Neural cell (in vitro differentiated cells): Measurements from ENCODE around the gene GAREM1. TPM values are rescaled to one million over a fixed set of nuclear protein-coding genes. Genes with fewer than 3 reads are reported as not detected.

Source experiments
- H2AFZ ChIP-seq: fragments of 200-600, 300-800 bp; sonication (generic), shearing (Covaris generic); 2 replicates; pipeline ENCODE4 v1.6.0; 2014; ENCODE audit warnings: low read depth, mild to moderate bottlenecking, antibody characterized with exemption, low read length, moderate library complexity
- H3F3A ChIP-seq: fragments of 200-600 bp; shearing (Covaris generic); 2 replicates; pipeline ENCODE4 v1.6.1; 2016; ENCODE audit warnings: mild to moderate bottlenecking, moderate library complexity, mixed read lengths, antibody characterized with exemption, low read length; ENCODE audit not compliant: insufficient read depth, poor library complexity, severe bottlenecking
- H3K27ac ChIP-seq: fragments of 200-600, 300-800 bp; sonication (generic), shearing (Covaris generic); 2 replicates; pipeline ENCODE4 v1.5.1; 2014; ENCODE audit warnings: mild to moderate bottlenecking, low read length, moderate library complexity
- H3K27me3 ChIP-seq: fragments of 300-800, 200-600 bp; sonication (generic), shearing (Covaris generic); 2 replicates; pipeline ENCODE4 v1.6.0; 2014; ENCODE audit warnings: mild to moderate bottlenecking, low read depth, low read length, moderate library complexity; ENCODE audit not compliant: insufficient read depth
- H3K36me3 ChIP-seq: fragments of 300-800, 200-600 bp; sonication (generic), shearing (Covaris generic); 2 replicates; pipeline ENCODE4 v1.5.1; 2014; ENCODE audit warnings: mild to moderate bottlenecking, antibody characterized with exemption, low read length, moderate library complexity; ENCODE audit not compliant: insufficient read depth
- H3K4me2 ChIP-seq: fragments of 300-800, 200-600 bp; sonication (generic), shearing (Covaris generic); 2 replicates; pipeline ENCODE4 v1.6.0; 2014; ENCODE audit warnings: mild to moderate bottlenecking, low read length
- H3K4me3 ChIP-seq: fragments of 300-800, 200-600 bp; sonication (generic), shearing (Covaris generic); 2 replicates; pipeline ENCODE4 v1.5.1; 2014; ENCODE audit warnings: mild to moderate bottlenecking, low read length, moderate library complexity
- H3K79me2 ChIP-seq: fragments of 200-600 bp; shearing (Covaris generic); replicated peaks from 2 replicates; pipeline ENCODE4 v1.6.0; 2014; ENCODE audit warnings: mild to moderate bottlenecking, low read length, moderate library complexity; ENCODE audit not compliant: insufficient read depth
- H3K9ac ChIP-seq: fragments of 300-800, 200-600 bp; sonication (generic), shearing (Covaris generic); 2 replicates; pipeline ENCODE4 v1.6.1; 2016; ENCODE audit warnings: mild to moderate bottlenecking, low read length, mixed read lengths
- H3K9me2 ChIP-seq: fragments of 200-600 bp; shearing (Covaris generic); 2 replicates; pipeline ENCODE4 v1.6.1; 2016; ENCODE audit warnings: mild to moderate bottlenecking, low read length, mixed read lengths; ENCODE audit not compliant: insufficient read depth
- H3K9me3 ChIP-seq: fragments of 200-600, 300-800 bp; sonication (generic), shearing (Covaris generic); 2 replicates; pipeline ENCODE4 v1.6.1; 2016; ENCODE audit warnings: mild to moderate bottlenecking, mixed run types, low read length, moderate library complexity, mixed read lengths
- H4K20me1 ChIP-seq: fragments of 200-600 bp; shearing (Covaris generic); 2 replicates; pipeline ENCODE4 v1.6.1; 2016; ENCODE audit warnings: mild to moderate bottlenecking, mixed run types; ENCODE audit not compliant: insufficient read depth
- CTCF ChIP-seq: fragments of 450-650 bp; IDR thresholded peaks from 2 replicates; pipeline ENCODE4 v1.5.1; 2014; ENCODE audit warnings: antibody characterized with exemption, mild to moderate bottlenecking, moderate library complexity; ENCODE audit not compliant: poor library complexity, severe bottlenecking
- EP300 ChIP-seq: fragments of 450-650 bp; conservative IDR thresholded peaks from 2 replicates; pipeline ENCODE4 v1.6.1; 2014; ENCODE audit warnings: antibody characterized with exemption, mild to moderate bottlenecking, moderate library complexity; ENCODE audit not compliant: poor library complexity, severe bottlenecking
- EZH2 ChIP-seq: fragments of 200-600, 300-800 bp; shearing (Covaris generic), sonication (generic); IDR thresholded peaks from 2 replicates; pipeline ENCODE4 v1.6.1; 2014; ENCODE audit warnings: antibody characterized with exemption, low read length, borderline replicate concordance, mild to moderate bottlenecking; ENCODE audit not compliant: insufficient read depth, poor library complexity, severe bottlenecking
- MXI1 ChIP-seq: fragments of 450-650 bp; conservative IDR thresholded peaks from 2 replicates; pipeline ENCODE4 v1.6.1; 2014; ENCODE audit warnings: antibody characterized with exemption, mild to moderate bottlenecking; ENCODE audit not compliant: poor library complexity, severe bottlenecking
- POLR2AphosphoS5 ChIP-seq: IDR thresholded peaks from 2 replicates; pipeline ENCODE4 v1.6.1; 2012
- RAD21 ChIP-seq: fragments of 450-650 bp; conservative IDR thresholded peaks from 2 replicates; pipeline ENCODE4 v1.6.1; 2014; ENCODE audit warnings: antibody characterized with exemption, mild to moderate bottlenecking, moderate library complexity
- REST ChIP-seq: IDR thresholded peaks from 2 replicates; pipeline ENCODE4 v1.6.1; 2012; ENCODE audit warnings: borderline replicate concordance
- SMC3 ChIP-seq: fragments of 450-650 bp; conservative IDR thresholded peaks from 2 replicates; pipeline ENCODE4 v1.6.1; 2014; ENCODE audit warnings: antibody characterized with exemption, mild to moderate bottlenecking, moderate library complexity; ENCODE audit not compliant: poor library complexity
- TAF1 ChIP-seq: IDR thresholded peaks from 2 replicates; pipeline ENCODE4 v1.6.1; 2012; ENCODE audit warnings: low read depth
- polyA plus RNA-seq: library from polyadenylated mRNA; depleted of rRNA; stranded (reverse); fragments of >200 nt; gene quantifications from 2 replicates; pipeline ENCODE4 v1.2.3, GENCODE V29; 2014

Gene GAREM1
- polyA plus RNA-seq, 1 donor from 2014 or later = 1.3 TPM

GRCh38 chr18:32335228-32335627 is 135.5 kb downstream of the GAREM1 start:
- Histone ChIP-seq H3K9me2 (no peaks in the 10 kb centered on the region), H3K9me3 (no peaks in the 10 kb centered on the region), H3K27ac (no peak overlapping the region), H2AFZ (no peak overlapping the region), H3F3A (no peaks in the 10 kb centered on the region), H3K4me3 (no peak overlapping the region), H3K9ac (no peak overlapping the region), H4K20me1 (no peaks in the 10 kb centered on the region), H3K36me3 (no peaks in the 10 kb centered on the region), H3K27me3 (no peaks in the 10 kb centered on the region), H3K4me2 (no peak overlapping the region), H3K79me2 (no peaks in the 10 kb centered on the region)
- TF ChIP-seq SMC3 (no peak), REST (no peak), MXI1 (no peak), CTCF (no peak), EZH2 (no peak), RAD21 (no peak), EP300 (no peak), TAF1 (no peak), POLR2AphosphoS5 (no peak)

GRCh38 chr18:32333781-32334180 is 136.9 kb downstream of the GAREM1 start:
- H3K4me3 ChIP-seq = no peak overlapping the region
- TF ChIP-seq EZH2 (no peak), RAD21 (no peak), SMC3 (no peak), CTCF (no peak), EP300 (no peak), MXI1 (no peak), REST (no peak), TAF1 (no peak), POLR2AphosphoS5 (no peak)

More at GRCh38 chr18:32333781-32334180, 136.9 kb downstream of the GAREM1 start:
- H3K4me2 ChIP-seq = no peak overlapping the region
- H3K9me3 ChIP-seq = no peaks in the 10 kb centered on the region
- H3F3A ChIP-seq = no peaks in the 10 kb centered on the region
- no peaks in the 10 kb centered on the region for H3K79me2 ChIP-seq
- no peak overlapping the region for H3K27ac ChIP-seq
- no peak overlapping the region for H2AFZ ChIP-seq
- no peaks in the 10 kb centered on the region for H3K27me3 ChIP-seq
- no peaks in the 10 kb centered on the region for H3K36me3 ChIP-seq
- no peaks in the 10 kb centered on the region for H3K9me2 ChIP-seq
- no peak overlapping the region for H3K9ac ChIP-seq
- no peaks in the 10 kb centered on the region for H4K20me1 ChIP-seq
